Measurements from ENCODE around the gene CTNNBIP1.

DNA sequence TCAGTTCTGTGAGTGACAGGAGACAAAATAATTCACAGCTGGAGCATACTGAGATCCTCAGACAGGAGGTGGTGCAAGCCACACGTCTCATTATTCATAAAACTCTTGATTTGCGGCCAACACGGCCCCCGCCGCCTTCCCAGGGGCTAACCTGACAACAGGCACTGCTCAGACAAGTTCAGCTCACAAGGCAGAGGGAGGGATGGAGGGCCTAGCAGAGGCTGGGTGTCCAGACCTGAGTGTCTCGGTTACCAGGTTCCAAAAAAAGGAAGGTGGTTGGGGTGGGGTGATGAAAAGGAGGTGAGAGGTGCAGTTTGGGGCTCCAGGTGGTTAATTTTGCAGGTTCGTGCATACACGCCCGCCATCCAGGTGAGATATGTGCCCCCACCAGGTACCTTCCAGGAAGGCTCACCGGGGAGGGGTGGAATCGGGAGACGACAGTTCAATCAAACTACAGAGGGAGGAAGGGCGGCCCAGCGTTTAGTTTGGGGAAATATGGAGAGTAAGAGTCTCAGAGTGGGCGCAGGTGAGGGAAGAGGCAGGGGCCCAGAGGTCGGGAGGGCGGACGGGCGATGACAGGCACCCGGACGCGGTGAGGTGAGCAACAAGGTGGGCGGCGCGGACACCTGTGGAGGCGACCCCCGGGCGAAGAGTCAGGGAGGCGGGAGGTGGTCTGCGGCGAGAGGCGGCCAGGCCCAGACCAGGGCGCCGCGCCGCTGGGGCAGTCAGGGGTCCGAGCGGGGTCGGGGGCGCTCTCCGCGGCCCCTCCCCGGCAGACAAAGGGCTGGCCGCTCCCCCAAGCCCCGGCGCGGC, 629 bp downstream of the CTNNBIP1 start:
- TF ChIP-seq, protein P1, sequence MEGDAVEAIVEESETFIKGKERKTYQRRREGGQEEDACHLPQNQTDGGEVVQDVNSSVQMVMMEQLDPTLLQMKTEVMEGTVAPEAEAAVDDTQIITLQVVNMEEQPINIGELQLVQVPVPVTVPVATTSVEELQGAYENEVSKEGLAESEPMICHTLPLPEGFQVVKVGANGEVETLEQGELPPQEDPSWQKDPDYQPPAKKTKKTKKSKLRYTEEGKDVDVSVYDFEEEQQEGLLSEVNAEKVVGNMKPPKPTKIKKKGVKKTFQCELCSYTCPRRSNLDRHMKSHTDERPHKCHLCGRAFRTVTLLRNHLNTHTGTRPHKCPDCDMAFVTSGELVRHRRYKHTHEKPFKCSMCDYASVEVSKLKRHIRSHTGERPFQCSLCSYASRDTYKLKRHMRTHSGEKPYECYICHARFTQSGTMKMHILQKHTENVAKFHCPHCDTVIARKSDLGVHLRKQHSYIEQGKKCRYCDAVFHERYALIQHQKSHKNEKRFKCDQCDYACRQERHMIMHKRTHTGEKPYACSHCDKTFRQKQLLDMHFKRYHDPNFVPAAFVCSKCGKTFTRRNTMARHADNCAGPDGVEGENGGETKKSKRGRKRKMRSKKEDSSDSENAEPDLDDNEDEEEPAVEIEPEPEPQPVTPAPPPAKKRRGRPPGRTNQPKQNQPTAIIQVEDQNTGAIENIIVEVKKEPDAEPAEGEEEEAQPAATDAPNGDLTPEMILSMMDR (IDR thresholded peaks at IDR 0.05) = no peak
- no peak for TF ChIP-seq POLR2A (IDR thresholded peaks at IDR 0.05)
